HG02571 (cell line): ENCODE results near the gene KLHL29.
"Not testable (repeated sequence)": the region's sequence is repeated elsewhere in the genome, so short reads cannot be mapped to it uniquely, and the experiment has no call there.

ENCODE experiments used
- ATAC-seq: cut with Tn5 transposase; IDR thresholded peaks from one replicate; pipeline ENCODE4 v1.9.1; 2021; ENCODE audit warnings: mild to moderate bottlenecking, moderate library complexity; ENCODE audit not compliant: unreplicated experiment

KLHL29 gene

DNA sequence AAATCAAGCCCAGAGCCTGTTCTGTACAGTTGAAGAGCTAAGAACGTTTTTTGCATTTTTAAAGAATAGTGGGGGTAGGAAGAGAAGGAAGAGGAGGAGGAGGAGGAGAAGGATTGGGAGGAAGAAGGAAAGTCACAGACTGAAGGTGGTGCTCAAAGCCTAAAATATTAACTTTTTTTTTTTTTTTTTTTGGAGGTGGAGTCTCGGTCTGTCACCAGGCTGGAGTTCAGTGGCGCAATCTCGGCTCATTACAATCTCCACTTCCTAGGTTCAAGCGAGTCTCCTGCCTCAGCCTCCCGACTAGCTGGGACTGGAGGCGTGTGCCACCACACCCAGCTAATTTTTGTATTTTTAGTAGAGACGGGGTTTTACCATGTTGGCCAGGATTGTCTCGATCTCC lies 18.3 kb upstream of the KLHL29 start:
- no peak for ATAC-seq

DNA sequence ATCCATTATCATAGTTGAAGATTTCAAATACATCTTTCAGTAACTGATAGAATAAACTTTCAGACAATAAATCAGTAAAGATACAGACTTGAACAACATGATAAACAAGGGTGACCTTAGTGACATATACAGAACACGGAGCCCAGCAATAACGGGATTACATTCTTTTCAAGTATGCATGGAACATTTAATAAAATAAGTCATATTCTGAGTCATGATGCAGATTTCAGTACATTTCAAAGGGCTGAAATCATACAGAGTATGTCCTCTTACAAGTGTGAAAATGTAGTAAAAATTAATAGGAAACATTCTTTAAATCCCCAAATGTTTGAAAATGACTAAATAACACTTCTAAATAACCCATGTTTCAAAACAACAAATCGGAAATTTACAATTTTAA lies 17.2 kb upstream of the KLHL29 start:
- no peak for ATAC-seq

DNA sequence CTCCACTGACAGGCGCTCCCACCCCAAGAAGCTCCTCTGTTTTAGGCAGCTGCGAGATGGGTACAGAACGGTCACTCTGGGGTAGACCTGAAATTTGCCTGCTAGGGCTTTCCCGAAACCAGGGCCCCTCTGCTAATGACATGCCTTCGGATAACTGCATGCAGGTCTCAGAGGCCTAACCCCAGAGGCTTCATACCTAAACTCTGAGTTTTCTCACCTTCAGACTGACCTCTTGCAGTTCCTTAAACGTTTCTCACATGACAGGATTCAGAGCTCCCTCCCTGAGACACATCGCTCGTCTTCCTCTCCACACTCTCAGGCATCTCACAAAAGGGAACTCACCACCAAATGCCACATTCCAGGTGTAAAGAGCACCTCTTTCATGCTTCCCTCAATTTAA lies 11.3 kb upstream of the KLHL29 start:
- no peak for ATAC-seq

DNA sequence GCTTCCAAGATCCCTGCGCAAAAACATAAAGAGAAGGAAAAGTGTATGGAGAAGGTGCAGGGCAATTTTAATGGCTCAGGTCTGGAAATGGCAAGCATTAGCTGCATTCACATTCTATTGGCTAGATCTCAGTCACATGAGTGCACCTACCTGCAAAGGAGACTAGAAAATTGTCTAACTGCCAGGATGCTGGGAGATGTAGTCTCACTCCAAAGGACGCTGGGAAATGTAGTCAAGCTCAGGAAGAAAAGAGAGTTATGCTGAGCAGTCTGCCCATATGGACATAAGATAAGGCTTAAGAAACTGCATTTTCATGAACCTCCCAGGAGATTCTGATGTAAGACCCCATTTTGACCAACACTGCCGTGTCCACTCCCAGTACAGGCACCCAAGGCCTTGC lies 9.5 kb upstream of the KLHL29 start:
- ATAC-seq, result peak; percentile 40

DNA sequence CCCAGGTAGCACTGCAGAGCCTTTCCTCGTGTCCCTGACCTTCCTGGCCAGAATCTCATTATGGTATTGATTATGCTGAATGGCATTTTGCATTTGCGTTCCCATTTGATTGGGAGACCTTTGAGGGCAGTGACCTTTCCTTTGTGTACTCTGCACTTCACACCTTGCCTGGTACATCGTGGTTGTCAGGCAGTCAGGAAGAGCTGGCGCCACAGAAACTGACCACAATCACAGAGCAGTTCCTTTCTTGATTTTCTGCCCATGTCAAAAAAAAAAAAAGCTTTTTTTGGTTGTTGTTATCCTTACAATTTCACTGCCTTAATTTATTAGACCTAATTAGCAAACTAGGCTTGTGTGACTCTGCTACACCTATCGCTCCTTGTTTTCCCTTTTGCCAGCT lies 8.9 kb upstream of the KLHL29 start:
- no peak for ATAC-seq

DNA sequence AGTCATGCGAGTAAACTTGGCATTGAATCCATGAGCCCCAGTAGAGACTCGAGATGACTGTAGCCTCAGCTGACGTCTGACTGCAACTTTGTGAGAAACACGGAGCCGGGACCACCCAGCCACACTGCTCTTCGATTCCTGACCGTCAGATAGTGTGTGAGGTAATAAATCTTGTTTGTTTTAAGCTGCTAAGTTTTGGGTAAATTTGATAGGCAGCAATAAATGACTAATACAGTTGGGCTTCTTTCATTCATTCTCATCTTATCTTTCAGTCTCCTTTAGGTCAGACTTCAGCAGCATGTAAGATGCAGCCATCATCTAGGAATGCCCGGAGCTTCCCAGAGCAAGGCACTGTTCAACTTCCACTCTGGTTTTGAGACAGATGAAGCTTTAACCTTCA lies 8.0 kb upstream of the KLHL29 start:
- ATAC-seq, result no peak

DNA sequence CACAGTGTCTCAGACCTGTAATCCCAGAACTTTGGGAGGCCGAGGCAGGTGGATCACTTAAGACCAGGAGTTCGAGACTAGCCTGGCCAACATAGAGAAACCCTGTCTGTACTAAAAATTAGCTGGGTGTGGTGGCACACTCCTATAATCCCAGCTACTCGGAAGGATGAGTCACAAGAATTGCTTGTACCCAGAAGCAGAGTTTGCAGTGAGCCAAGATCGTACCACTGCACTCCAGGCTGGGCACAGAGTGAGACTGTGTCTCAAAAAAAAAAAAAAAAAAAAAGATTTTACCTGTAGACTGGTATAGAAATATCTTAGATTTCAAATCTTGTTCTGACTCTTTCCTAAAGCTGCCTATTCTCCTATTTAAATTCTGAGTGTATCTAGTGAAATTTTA lies 7.2 kb upstream of the KLHL29 start:
- no peak for ATAC-seq

DNA sequence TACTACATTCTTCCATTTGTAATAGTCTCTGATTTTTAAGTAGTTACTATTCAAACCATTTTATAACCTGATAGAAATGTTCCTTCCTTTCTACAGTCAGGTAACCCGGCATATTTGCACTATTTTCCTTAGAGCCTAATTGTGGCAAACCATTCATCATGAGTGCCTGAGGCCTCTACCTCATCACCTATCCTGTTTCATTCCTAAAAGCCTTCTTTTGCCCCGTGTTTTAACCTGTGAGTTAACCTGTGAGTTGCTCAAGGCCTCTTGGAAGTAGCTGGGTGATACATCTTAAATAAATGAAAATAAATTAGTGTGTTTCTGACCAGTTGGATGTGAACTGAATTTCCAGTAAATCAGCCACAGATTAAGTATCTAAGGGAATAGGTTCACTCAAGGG lies 6.5 kb upstream of the KLHL29 start:
- no peak for ATAC-seq

DNA sequence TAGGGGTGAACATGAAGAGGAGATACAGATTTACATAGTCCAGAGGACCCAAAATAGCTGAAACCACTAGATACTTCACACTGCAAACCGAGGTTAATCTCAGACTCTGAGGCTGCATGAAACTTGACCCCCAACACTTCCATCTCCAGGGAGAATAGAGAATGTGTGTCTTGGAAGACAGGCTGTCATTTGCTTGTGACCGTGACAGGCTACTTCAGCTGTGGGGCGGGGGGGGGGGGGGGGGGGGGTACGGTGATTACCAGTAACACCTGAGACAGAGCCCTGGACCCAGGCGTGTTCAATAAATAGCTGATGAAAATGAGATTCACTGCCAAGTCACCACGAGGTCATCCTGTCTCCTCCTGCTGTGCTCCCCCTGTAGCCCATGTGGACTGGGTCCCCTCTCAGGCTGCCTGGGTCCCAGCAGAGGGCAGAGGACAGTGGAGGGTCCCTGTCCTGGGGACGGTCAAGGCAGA lies 5.7 kb upstream of the KLHL29 start:
- ATAC-seq, result peak; percentile 49

DNA sequence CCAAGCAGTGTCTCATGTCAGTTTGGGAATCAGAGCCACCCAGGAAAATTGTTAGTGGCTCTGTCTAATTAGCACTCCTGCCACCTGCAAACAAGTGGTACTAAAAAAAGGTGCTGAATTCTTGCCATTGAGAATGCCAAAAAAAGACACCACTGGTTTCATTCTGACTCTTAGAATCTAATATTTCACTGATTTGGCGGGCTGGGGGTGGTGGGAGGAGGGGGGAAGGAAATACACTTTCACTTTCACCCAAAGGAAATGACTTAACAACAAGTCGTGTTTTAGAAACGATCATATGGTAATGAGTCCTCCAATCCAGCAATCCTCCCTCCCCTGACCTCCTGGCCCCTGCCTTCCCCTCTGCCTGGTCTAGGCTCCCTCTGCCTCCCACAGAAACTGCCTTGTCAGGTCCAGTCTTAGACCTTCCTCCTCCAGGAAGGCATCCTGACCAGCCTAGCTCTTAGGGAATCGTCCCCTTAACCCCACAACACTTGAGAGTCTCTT lies 4.4 kb upstream of the KLHL29 start:
- ATAC-seq, result no peak

DNA sequence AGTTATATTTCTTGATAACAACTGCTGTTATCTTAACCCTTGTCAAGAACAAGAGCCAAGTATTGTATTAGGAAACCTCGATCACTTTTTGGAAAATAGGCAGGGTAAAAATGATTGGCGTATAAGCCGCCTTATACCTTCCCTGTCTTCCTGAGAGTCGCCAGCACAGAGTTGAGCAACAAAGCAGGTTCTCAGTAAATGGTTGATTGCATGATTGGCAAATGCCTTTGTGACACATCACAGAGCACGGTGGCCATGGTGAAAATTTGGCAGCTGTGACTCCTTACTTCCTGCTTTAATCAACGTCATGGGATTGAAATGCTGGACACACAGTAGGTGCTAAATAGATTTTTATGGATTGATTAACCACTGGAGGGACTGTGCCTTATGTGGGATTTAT lies 3.9 kb upstream of the KLHL29 start:
- no peak for ATAC-seq

DNA sequence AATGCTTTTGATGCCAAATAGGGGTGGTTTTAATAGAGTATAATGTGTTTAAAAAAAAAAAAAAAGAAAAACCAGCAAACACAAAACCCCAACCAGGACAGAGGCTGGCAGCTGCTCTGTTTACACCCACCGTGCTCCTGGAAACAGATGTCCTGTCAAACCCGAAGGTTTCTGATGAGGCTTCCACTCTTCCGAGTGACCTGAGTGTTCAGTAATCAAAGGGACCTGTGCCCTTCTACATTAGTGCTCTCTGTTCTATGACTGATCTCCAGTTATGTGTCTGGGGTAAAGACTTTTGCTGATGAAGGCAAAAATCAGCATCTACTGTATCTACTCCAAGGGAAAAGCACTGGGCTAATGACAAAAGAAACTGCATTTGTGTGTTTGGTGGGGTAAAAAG lies 3.5 kb upstream of the KLHL29 start:
- no peak for ATAC-seq

DNA sequence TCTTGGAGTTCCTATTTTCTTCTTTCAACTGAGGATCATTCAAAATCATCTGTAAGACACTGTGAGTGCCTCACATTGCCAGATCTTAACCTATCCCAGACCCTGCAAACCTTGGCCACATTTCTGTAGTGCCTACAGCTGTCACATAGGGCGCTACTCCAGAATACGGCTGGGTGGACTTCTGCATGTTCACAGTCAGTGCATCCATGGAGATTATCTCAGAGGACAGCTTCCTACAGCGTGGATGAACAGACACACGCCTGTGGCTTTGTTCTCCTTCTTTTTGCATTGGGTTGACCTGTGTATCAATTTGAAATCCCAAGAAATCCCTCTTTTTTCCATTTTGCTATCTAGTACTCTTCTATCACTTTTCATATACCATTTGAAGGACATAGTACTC lies 1.9 kb upstream of the KLHL29 start:
- ATAC-seq, result no peak

DNA sequence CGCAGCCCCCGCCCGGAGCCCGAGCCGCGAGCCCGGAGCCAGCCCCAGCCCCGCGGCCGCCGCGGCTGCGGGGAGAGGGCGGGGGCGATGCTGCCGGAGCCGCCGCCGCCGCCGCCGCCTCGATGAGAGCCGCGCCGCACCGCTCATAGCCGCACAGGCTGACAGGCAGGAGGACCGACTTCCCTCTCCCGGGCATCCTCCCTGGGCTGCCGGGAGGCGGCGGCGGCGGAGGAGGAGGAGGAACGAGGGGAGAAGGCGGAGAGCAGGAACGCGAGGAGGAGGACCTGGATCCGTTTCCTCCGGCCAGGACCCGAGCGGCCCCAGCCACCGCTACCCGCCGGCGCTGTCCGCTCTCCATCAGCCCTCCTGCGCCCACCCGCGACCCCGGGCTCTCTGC lies 370 bp downstream of the KLHL29 start:
- peak; percentile 25 for ATAC-seq

DNA sequence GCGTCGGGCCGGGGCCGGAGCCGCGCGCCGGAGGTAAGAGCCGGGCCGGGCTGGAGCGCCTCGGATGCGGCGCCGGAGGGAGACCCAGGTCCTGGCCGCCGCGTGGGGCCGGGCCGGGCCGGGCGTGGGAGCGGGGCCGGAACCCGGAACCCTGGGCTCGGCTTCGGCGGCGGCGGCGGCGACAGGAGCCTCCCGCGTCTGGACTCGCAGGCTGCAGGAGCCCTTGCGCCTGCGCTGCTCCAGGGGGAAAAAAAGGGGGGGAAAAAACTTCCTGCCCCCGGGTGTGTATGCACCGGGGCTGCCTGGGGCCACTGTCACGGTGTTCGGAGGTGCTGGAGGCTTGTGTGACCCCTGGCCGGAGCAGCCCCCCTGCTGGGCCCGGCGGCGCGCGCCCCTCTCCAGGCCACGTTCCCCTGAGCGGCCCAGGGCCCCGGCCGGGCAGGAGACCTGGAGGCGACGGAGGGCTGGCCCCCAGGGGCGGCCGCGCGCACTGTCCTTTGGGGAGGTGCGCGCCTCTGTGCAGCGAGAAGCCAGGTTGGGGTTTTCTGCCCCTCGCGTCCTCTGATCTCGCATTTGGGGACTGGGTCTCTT lies 864 bp downstream of the KLHL29 start:
- ATAC-seq, result peak; percentile 23

DNA sequence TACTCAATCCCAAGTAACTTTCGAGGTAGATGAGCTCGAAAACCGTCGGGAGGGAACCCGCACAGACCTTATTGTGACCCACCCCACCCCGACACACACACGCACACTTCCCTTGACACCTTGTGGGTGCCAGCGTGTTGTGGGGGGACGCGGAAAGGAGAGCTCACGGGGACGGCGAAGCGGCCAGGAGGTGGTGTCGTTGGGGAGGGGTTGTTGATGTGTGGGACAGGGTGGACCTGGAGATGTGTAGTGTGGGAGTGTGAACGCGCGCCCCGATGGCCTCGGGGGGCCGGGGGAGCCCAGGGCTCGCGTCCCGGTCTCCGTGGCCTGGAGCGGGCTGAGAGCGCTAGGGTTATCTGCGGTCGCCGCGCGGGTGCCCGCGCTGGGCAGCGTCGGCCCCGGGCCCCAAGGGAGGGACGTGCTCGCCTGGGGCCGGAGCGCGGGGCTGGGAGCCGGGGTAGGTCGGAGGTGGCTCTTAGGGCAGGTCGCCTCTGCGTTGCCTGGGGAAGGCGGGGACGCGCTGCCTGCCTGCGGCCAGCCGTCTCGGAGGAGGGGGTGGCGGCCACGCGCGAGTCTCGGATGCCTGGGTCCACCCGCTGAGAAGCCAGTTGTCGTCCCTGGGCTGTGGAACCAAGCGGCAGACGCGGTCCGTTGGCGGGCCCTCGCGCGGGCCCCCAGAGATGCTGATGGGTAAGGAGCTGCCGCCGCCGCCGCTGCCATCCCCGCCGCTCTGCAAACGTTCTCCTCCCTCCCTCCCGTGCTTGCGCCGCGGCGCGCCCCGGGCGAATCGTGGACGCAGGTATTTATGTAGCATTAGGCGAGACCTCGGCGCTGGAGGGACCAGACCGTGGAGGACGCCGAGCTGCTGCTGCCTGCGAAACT lies 1.6 kb downstream of the KLHL29 start:
- peak; percentile 12 for ATAC-seq

DNA sequence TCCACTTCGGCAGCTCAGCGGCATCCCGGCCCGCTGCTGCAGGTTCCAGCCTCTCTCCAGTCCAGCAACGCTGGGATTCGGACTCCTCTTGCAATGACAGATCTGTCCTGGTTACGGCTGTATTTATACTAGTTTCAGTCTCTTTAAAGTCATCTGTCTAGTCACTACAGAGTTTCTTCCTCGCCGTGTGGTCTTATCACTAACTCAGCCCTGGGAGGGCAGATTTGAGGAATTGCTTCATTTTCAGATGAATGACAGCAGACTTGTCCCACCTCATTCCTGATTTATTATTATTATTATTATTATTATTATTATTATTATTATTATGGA lies 2.2 kb downstream of the KLHL29 start:
- ATAC-seq, result no peak

DNA sequence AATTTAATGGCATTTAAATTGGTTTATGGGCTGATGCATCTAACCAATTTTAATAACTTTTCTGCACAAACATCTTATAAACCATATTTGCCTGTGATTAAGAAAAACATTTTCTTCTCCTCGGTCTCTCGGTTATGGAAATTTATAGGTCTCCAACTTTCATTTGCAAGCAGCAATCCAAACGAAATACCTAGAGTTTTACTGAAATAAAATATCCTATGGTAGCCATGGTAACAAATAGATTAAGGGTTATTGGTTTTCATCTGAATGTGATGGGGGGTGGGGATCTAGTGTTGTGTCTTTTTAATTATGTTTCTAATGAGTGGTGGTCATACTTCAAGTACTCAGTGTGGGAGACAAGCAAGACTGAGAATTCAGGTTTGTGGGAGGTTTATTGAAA lies 2.9 kb downstream of the KLHL29 start:
- no peak for ATAC-seq

DNA sequence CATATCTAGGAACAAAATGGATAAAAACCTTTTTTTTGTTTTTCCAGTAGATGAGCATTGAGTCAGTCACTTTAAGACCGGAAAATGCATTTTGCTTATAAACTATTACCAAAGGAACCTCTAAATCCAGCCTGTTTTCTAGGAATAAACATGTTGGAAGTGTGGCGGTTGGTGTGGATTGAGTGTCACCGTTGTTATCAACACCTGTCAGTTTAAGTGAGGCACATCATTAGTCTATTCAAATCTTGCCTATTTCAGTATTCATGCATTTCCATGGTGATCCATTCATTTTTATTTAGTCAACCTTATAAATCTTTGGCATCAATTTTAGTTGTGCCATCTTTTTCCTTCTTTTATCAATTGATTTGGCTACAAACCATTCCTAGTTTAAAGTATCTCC lies 3.3 kb downstream of the KLHL29 start:
- ATAC-seq, result no peak

DNA sequence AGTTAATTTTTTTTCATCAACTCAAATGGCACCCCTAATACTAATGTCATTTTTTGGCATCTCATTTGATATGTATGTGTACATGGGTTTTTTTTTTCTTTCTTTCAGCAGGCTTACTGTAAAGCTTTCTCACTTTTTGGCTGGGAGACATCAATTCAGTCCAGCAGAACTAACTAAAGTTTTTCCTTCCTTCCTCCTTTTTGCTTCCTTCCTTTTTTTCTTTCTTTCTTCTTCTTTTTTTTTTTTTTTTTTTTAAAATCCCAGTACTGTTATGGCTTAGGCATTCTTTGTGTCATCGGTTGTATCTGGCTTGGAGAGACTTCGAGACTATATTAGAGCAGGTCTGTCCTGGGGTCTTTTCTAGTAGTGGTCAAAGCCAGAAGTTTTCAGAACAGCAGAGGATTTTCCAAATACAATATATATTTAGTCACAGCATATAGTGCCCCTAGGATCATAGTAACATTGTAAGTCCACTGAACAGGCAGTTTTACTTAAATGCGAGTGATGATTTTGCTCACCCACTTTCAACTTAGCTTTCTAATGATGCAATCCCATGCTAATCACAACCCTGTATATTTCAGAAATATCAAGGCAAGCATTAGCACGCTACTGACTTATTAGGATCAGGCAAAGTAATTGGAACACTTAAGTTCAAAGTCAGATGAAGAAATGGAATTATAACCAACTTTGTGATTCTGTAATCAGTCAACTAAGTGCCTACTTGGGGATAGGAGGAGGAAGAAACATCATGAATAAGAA lies 4.0 kb downstream of the KLHL29 start:
- ATAC-seq, result no peak

DNA sequence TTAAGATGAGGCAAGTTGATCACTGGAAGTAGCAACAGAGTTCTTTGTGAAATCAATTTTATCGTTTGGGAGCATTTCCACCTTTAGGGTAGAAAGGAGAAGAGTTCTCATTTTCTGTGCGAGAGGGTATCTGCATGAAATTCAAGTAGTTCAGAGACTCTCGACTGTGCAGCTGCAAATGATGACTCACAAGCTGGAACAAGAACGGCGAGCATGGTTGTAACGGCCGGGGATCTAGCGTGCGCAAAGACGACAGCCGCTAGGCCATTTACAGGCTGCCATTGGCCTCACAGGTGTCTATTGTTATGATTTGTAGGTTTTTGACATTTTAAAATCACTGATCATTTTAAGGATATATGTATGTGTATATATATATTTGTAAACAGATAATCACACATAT lies 5.2 kb downstream of the KLHL29 start:
- no peak for ATAC-seq

DNA sequence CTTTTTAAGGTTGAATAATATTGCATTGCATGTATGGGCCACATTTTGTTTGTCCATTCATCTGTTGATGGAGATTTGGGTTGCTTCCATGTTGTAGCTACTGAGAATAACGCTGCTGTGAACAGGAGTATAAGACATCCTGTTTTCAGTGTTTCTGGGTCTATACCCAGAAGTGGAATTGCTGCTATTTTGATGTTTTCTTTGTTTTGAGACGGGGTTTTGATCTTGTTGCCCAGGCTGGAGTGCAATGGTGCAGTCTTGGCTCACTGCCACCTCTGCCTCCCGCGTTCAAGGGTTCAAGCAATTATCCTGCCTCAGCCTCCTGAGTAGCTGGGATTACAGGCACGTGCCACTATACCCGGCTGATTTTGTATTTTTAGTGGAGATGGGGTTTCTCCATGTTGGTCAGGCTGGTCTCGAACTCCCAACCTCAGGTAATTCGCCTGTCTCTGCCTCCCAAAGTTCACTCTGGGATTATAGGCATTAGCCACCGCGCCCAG lies 6.3 kb downstream of the KLHL29 start:
- not testable (repeated sequence) for ATAC-seq
